Gastrocnemius medialis (tissue), 4 donors: ENCODE results near the gene SEMA3A.

Source experiments
- CTCF ChIP-seq, 5 experiments: fragments of 450-650 bp in 3 of 5; fragments of 200-600 bp in 2 of 5; sonication (generic) in 2 of 5; IDR thresholded peaks in 4 of 5; conservative IDR thresholded peaks in 1 of 5; 1 replicate in 4 of 5; 2 replicates in 1 of 5; pipeline ENCODE4 v1.5.1; 2016 to 2019; ENCODE audit warnings: antibody characterized with exemption in 5 of 5, mild to moderate bottlenecking in 3 of 5, moderate library complexity in 3 of 5
- POLR2A ChIP-seq, 2 donors: fragments of 450-650 bp; IDR thresholded peaks; one replicate each; pipeline ENCODE4 v1.6.1; 2017; ENCODE audit warnings: antibody characterized with exemption in 2 of 2, mild to moderate bottlenecking in 2 of 2, moderate library complexity in 2 of 2

GRCh38 chr7:83987764-83988163 lies 206.8 kb downstream of the SEMA3A start:
- TF ChIP-seq POLR2A (IDR thresholded peaks at IDR 0.05) = no peak
- TF ChIP-seq CTCF (IDR thresholded peaks at IDR 0.05 in 4 of 5, conservative IDR thresholded peaks at IDR 0.05 in 1 of 5) = no peak
